GM18873 (cell line): Measurements from ENCODE around the gene DNAAF2.
"Not testable (repeated sequence)": the region's sequence is repeated elsewhere in the genome, so short reads cannot be mapped to it uniquely, and the experiment has no call there.

ENCODE experiments used
- ATAC-seq: cut with Tn5 transposase; IDR thresholded peaks from one replicate; pipeline ENCODE4 v1.9.1; 2021; ENCODE audit warnings: mild to moderate bottlenecking, moderate library complexity, moderate number of reproducible peaks; ENCODE audit not compliant: unreplicated experiment, low FRiP score

Gene DNAAF2

GRCh38 chr14:49585803-49586672, 49.0 kb downstream of the DNAAF2 start, which contains the start of gene RPS29:
Gene RPS29, minus strand, starts transcription at chr14:49586380. Its CDS starts 34 bp downstream, at chr14:49586346.
- peak; percentile 91 for ATAC-seq

- ATAC-seq: not testable (repeated sequence)
Measured at GRCh38 chr14:49584981-49585640, 49.9 kb downstream of the DNAAF2 start.

GRCh38 chr14:49584058-49584457, 51.0 kb downstream of the DNAAF2 start:
- ATAC-seq: no peak

GRCh38 chr14:49583629-49584028, 51.4 kb downstream of the DNAAF2 start:
- ATAC-seq: no peak

GRCh38 chr14:49582113-49582977, 52.7 kb downstream of the DNAAF2 start:
- ATAC-seq: no peak

GRCh38 chr14:49581209-49582112, 53.6 kb downstream of the DNAAF2 start:
- ATAC-seq: no peak

GRCh38 chr14:49579841-49580240, 55.2 kb downstream of the DNAAF2 start:
- no peak for ATAC-seq

GRCh38 chr14:49578141-49578540, 56.9 kb downstream of the DNAAF2 start:
- no peak for ATAC-seq
